GM18909 (cell line): Measurements from ENCODE around the gene FMN1.

ENCODE experiments used
- ATAC-seq: cut with Tn5 transposase; IDR thresholded peaks from one replicate; pipeline ENCODE4 v1.9.1; 2021; ENCODE audit warnings: mild to moderate bottlenecking; ENCODE audit not compliant: unreplicated experiment, poor library complexity

The FMN1 gene

GRCh38 chr15:32872621-32873283 is 321.8 kb downstream of the FMN1 start:
- ATAC-seq = no peak

DNA sequence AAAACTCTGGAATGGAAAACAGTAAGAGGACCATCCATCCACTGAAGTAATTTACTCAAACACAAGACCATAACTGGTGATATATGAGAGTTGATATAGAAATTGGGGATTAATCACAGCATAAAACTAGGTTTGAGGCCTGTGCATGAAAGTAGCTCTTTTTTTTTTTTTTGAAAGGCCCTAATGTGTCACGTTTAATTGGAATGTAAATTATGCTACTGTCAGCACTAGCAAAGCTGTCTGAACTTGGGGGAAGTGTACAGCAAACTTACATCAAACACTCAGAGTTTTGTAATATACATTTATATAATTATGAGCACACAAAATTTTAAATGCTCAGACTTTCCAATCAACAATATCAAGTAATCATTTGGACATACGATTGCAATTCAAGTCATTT is 322.6 kb downstream of the FMN1 start:
- no peak for ATAC-seq

GRCh38 chr15:32870240-32871033 is 324.1 kb downstream of the FMN1 start:
- ATAC-seq = peak; percentile 59

DNA sequence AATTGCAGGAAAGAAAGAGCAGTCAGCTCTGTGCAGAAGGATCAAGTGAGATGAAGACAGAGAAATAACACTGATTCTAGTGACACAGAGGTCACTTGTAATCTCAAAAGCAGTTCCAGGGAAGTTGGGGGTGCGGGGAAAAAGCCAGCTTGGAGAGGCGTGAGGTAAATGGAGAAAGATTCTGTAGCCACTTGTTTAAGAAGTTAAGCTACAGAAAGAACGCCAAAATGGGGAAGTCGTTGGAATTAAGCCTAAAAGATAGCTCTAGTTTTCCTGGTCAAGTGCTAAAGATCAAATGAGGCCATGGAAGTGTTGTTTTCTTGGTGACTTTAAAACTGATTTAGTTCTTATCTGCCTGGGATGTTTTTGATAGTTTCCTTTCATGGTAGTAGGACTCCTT is 324.7 kb downstream of the FMN1 start:
- ATAC-seq = no peak

DNA sequence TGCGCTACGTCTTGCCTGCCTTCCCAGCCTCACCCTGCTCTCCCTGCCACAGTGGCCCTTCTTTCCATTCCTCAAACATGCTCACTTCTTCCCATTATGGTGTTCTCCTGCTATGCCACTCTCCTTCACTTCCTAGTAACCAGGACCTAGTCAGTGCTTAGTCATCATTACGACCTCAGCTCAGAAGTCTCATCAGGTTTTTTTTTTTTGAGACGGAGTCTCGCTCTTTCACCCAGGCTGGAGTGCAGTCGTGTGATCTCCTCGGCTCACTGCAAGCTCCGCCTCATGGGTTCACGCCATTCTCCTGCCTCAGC is 327.2 kb downstream of the FMN1 start:
- ATAC-seq = no peak

- no peak for ATAC-seq
Measured at GRCh38 chr15:32866454-32867312, 327.8 kb downstream of the FMN1 start.

DNA sequence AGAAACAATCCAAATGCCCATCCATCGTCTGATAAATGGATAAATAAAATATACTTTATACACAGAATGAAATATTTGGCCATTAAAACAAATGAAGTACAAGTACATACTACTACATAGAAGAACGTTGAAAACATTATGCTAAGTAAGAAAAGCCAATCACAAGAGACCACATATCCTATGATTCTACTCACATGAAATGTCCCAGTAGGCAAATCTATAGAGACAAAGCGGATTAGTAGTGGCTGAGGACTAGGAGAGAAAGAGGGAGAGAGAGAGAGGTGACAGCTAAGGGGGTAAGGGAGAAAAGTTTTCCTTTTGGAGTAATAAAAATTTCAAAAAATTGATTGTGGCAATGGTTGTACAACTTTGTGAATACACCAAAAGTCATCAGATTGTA is 329.7 kb downstream of the FMN1 start:
- ATAC-seq = no peak

DNA sequence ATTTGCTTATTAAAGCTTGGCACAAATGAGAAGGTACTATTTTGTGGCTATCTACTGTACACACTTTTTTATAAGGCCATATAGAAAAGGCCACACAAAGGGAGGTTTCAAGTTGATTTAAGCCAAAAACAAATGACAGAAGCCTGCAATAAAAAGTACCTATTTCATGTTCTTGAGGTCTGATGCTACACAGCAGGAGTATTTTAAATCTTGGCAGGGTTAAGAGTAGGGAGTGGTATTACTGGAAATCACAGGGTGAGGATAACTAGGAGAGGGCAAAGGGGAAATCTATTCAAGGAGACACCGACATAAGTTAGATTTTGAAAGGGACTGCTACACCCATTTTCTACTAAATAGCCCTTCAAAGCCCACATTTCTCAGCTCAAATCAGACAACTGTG is 330.5 kb downstream of the FMN1 start:
- ATAC-seq = no peak

GRCh38 chr15:32861761-32862160 is 332.8 kb downstream of the FMN1 start:
- ATAC-seq = no peak

DNA sequence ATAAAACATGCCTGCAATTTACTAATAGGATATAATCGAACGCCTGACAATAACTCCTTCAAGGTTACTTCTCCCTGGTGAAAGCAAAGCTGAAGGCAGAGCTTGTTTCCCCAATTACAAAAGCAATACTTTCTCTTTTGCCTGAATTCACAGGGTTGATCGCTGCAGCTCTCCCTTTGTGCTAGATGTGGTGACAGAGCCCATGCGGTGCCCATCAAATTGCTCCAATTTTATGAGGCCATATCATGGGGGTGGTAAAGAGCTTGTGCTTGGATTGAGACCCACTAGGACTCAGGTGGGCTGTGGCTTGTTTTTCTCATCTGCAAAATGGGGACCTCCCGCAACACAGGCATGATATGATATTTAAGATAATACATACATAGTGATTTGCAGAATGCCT is 333.3 kb downstream of the FMN1 start:
- ATAC-seq = no peak

DNA sequence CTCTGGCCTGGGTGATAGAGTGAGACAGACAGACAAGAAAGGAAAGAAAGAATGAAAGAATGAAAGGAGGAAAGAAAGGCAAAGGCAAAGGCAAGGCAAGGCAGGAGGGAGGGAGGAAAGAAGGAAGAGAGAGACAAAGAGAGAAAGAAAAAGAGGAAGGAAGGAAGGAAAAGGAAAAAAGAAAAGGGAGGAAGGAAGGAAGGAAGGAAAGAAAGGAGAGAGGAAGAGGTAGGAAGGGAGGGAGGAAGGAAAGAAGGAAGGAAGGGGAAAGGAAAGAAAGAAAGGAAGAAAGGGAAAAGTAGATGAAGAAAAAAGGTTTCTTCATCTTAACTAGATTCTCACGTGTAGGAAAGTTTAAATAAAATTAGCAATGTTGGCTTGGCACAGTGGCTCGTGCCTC is 334.5 kb downstream of the FMN1 start:
- no peak for ATAC-seq

DNA sequence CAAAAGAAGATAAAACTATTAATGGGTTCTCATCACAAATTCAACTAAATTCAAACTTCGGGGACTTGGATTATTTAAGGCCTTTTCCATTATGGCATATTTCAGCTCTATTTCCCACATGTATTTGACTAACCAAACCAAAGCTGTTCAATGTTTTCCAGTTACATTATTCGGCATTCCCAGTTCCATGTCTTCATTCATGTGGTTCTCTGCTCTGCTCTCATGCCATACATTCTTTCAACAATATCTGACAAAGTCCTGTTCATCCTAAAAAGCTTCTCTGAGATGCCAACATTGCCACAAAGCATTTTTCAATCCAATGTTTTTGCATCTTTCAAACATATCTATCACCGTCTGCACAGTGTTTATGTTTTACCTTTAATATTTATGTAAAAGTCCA is 335.3 kb downstream of the FMN1 start:
- no peak for ATAC-seq

- no peak for ATAC-seq
Measured at GRCh38 chr15:32857732-32858131, 336.8 kb downstream of the FMN1 start.

DNA sequence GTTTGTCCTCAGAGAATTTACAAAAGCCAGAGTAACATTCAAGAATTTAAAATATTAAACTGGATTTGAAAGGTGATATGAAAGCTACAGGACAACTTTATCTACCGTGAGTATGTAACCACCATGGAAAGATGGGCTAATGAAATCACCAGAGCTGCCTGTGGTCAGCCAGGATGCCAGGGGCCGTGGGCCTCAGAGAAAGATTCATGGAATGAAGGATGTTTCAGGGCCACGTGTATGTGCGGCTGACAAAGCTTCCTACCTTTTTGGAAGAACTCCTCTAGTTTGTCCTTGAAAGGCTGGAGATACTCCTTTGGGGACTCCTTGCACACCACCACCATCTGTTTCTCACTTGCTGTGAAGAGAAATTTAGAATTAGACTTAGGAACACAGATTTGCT is 337.8 kb downstream of the FMN1 start:
- ATAC-seq = no peak

GRCh38 chr15:32855942-32856341 is 338.6 kb downstream of the FMN1 start:
- ATAC-seq = no peak

- ATAC-seq = no peak
Measured at GRCh38 chr15:32853592-32853991, 340.9 kb downstream of the FMN1 start.

GRCh38 chr15:32852771-32853170 is 341.7 kb downstream of the FMN1 start:
- no peak for ATAC-seq

DNA sequence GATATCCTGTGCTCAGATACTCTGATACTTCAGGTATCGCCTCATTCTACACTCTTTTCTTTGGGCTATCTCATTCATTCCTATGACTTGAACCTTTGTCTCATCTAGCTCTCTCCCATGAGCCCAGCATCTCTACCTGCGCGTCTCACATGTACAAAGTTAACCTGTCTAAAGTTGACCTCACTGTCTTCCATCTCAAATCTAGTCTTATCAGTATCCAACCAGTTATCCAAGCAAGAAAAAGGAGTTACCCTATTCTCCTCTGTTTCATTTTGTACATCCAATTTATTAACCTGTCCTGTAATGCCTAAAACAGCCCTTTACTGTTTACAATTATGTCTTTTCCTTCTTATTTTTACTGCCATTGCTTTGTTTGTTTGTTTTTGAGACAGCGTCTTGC is 342.5 kb downstream of the FMN1 start:
- no peak for ATAC-seq

- ATAC-seq = no peak
Measured at GRCh38 chr15:32851572-32851971, 342.9 kb downstream of the FMN1 start.

DNA sequence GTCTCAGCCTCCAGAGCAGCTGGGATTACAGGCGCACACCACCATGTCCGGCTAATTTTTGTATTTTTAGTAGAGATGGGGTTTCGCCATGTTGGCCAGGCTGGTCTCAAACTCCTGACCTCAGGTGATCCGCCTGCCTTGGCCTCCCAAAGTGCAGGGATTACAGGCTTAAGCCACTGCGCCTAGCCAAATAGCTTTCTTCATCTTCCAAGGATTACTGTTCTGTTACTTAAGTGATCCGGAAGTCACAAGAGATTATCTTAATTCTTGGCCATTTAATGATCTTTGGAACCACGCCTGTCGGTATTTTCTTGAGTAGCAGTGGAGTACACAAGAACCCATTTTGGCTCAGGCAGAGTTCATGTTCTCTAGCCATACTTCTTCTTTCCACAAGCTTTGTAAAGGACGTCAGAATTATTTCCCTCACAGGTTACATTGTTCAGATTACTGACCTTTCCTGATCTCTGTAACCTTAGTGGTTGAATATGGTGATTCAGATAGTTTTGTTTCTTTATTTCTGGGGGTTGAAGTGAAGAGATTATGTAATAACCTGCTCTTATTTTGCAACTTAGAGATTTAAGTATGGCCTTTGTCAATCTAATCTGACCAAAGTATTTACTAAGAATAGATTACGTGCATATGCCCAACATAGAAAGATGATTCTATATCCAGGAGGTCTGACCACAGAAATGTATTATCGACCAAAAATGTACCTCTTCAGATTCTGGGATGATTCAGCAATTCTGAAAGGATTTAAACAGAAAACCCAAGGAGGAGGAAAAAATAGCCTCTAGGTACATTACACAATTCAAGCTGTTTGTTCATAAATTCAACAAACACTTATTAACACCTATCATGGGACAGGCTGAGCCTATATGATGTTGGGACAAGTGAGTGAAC is 344.5 kb downstream of the FMN1 start:
- ATAC-seq = no peak
